Neural cell (in vitro differentiated cells): ENCODE measurements around the gene SH3GL2. TPM values are rescaled to one million over a fixed set of nuclear protein-coding genes. Genes with fewer than 3 reads are reported as not detected.

Experiments used
- H2AFZ ChIP-seq: fragments of 200-600, 300-800 bp; sonication (generic), shearing (Covaris generic); 2 replicates; pipeline ENCODE4 v1.6.0; 2014; ENCODE audit warnings: low read depth, mild to moderate bottlenecking, antibody characterized with exemption, low read length, moderate library complexity
- H3F3A ChIP-seq: fragments of 200-600 bp; shearing (Covaris generic); 2 replicates; pipeline ENCODE4 v1.6.1; 2016; ENCODE audit warnings: mild to moderate bottlenecking, moderate library complexity, mixed read lengths, antibody characterized with exemption, low read length; ENCODE audit not compliant: insufficient read depth, poor library complexity, severe bottlenecking
- H3K27ac ChIP-seq: fragments of 200-600, 300-800 bp; sonication (generic), shearing (Covaris generic); 2 replicates; pipeline ENCODE4 v1.5.1; 2014; ENCODE audit warnings: mild to moderate bottlenecking, low read length, moderate library complexity
- H3K27me3 ChIP-seq: fragments of 300-800, 200-600 bp; sonication (generic), shearing (Covaris generic); 2 replicates; pipeline ENCODE4 v1.6.0; 2014; ENCODE audit warnings: mild to moderate bottlenecking, low read depth, low read length, moderate library complexity; ENCODE audit not compliant: insufficient read depth
- H3K36me3 ChIP-seq: fragments of 300-800, 200-600 bp; sonication (generic), shearing (Covaris generic); 2 replicates; pipeline ENCODE4 v1.5.1; 2014; ENCODE audit warnings: mild to moderate bottlenecking, antibody characterized with exemption, low read length, moderate library complexity; ENCODE audit not compliant: insufficient read depth
- H3K4me2 ChIP-seq: fragments of 300-800, 200-600 bp; sonication (generic), shearing (Covaris generic); 2 replicates; pipeline ENCODE4 v1.6.0; 2014; ENCODE audit warnings: mild to moderate bottlenecking, low read length
- H3K4me3 ChIP-seq: fragments of 300-800, 200-600 bp; sonication (generic), shearing (Covaris generic); 2 replicates; pipeline ENCODE4 v1.5.1; 2014; ENCODE audit warnings: mild to moderate bottlenecking, low read length, moderate library complexity
- H3K79me2 ChIP-seq: fragments of 200-600 bp; shearing (Covaris generic); replicated peaks from 2 replicates; pipeline ENCODE4 v1.6.0; 2014; ENCODE audit warnings: mild to moderate bottlenecking, low read length, moderate library complexity; ENCODE audit not compliant: insufficient read depth
- H3K9ac ChIP-seq: fragments of 300-800, 200-600 bp; sonication (generic), shearing (Covaris generic); 2 replicates; pipeline ENCODE4 v1.6.1; 2016; ENCODE audit warnings: mild to moderate bottlenecking, low read length, mixed read lengths
- H3K9me2 ChIP-seq: fragments of 200-600 bp; shearing (Covaris generic); 2 replicates; pipeline ENCODE4 v1.6.1; 2016; ENCODE audit warnings: mild to moderate bottlenecking, low read length, mixed read lengths; ENCODE audit not compliant: insufficient read depth
- H3K9me3 ChIP-seq: fragments of 200-600, 300-800 bp; sonication (generic), shearing (Covaris generic); 2 replicates; pipeline ENCODE4 v1.6.1; 2016; ENCODE audit warnings: mild to moderate bottlenecking, mixed run types, low read length, moderate library complexity, mixed read lengths
- H4K20me1 ChIP-seq: fragments of 200-600 bp; shearing (Covaris generic); 2 replicates; pipeline ENCODE4 v1.6.1; 2016; ENCODE audit warnings: mild to moderate bottlenecking, mixed run types; ENCODE audit not compliant: insufficient read depth
- CTCF ChIP-seq: fragments of 450-650 bp; IDR thresholded peaks from 2 replicates; pipeline ENCODE4 v1.5.1; 2014; ENCODE audit warnings: antibody characterized with exemption, mild to moderate bottlenecking, moderate library complexity; ENCODE audit not compliant: poor library complexity, severe bottlenecking
- EP300 ChIP-seq: fragments of 450-650 bp; conservative IDR thresholded peaks from 2 replicates; pipeline ENCODE4 v1.6.1; 2014; ENCODE audit warnings: antibody characterized with exemption, mild to moderate bottlenecking, moderate library complexity; ENCODE audit not compliant: poor library complexity, severe bottlenecking
- EZH2 ChIP-seq: fragments of 200-600, 300-800 bp; shearing (Covaris generic), sonication (generic); IDR thresholded peaks from 2 replicates; pipeline ENCODE4 v1.6.1; 2014; ENCODE audit warnings: antibody characterized with exemption, low read length, borderline replicate concordance, mild to moderate bottlenecking; ENCODE audit not compliant: insufficient read depth, poor library complexity, severe bottlenecking
- MXI1 ChIP-seq: fragments of 450-650 bp; conservative IDR thresholded peaks from 2 replicates; pipeline ENCODE4 v1.6.1; 2014; ENCODE audit warnings: antibody characterized with exemption, mild to moderate bottlenecking; ENCODE audit not compliant: poor library complexity, severe bottlenecking
- POLR2AphosphoS5 ChIP-seq: IDR thresholded peaks from 2 replicates; pipeline ENCODE4 v1.6.1; 2012
- RAD21 ChIP-seq: fragments of 450-650 bp; conservative IDR thresholded peaks from 2 replicates; pipeline ENCODE4 v1.6.1; 2014; ENCODE audit warnings: antibody characterized with exemption, mild to moderate bottlenecking, moderate library complexity
- REST ChIP-seq: IDR thresholded peaks from 2 replicates; pipeline ENCODE4 v1.6.1; 2012; ENCODE audit warnings: borderline replicate concordance
- SMC3 ChIP-seq: fragments of 450-650 bp; conservative IDR thresholded peaks from 2 replicates; pipeline ENCODE4 v1.6.1; 2014; ENCODE audit warnings: antibody characterized with exemption, mild to moderate bottlenecking, moderate library complexity; ENCODE audit not compliant: poor library complexity
- TAF1 ChIP-seq: IDR thresholded peaks from 2 replicates; pipeline ENCODE4 v1.6.1; 2012; ENCODE audit warnings: low read depth
- polyA plus RNA-seq: library from polyadenylated mRNA; depleted of rRNA; stranded (reverse); fragments of >200 nt; gene quantifications from 2 replicates; pipeline ENCODE4 v1.2.3, GENCODE V29; 2014

The SH3GL2 gene
- polyA plus RNA-seq, 1 donor from 2014 or later = 13.5 TPM

- TF ChIP-seq EZH2 (no peak), TAF1 (no peak), POLR2AphosphoS5 (no peak), SMC3 (no peak), MXI1 (no peak), EP300 (no peak), REST (no peak), RAD21 (no peak)
Observed at GRCh38 chr9:17635115-17635890, 56.4 kb downstream of the SH3GL2 start.

GRCh38 chr9:17636349-17636748 lies 57.5 kb downstream of the SH3GL2 start:
- TF ChIP-seq REST (no peak), POLR2AphosphoS5 (no peak), RAD21 (no peak), TAF1 (no peak), MXI1 (no peak), CTCF (no peak), SMC3 (no peak), EZH2 (no peak), EP300 (no peak)
- H3K9ac ChIP-seq = no peak overlapping the region
- no peak overlapping the region for H3K4me2 ChIP-seq
- no peaks in the 10 kb centered on the region for H3F3A ChIP-seq
- no peak overlapping the region for H2AFZ ChIP-seq
- H3K27me3 ChIP-seq = no peaks in the 10 kb centered on the region
- H3K9me2 ChIP-seq = no peaks in the 10 kb centered on the region
- H3K4me3 ChIP-seq = no peak overlapping the region
- no peak overlapping the region for H3K27ac ChIP-seq
- no peaks in the 10 kb centered on the region for H4K20me1 ChIP-seq
- H3K36me3 ChIP-seq = no peaks in the 10 kb centered on the region
- no peaks in the 10 kb centered on the region for H3K79me2 ChIP-seq
- no peaks in the 10 kb centered on the region for H3K9me3 ChIP-seq

More at GRCh38 chr9:17635115-17635890, 56.4 kb downstream of the SH3GL2 start:
- Histone ChIP-seq H4K20me1 (no peaks in the 10 kb centered on the region), H3K36me3 (no peaks in the 10 kb centered on the region), H3K79me2 (no peaks in the 10 kb centered on the region), H3K4me3 (no peak overlapping the region), H3K9ac (no peak overlapping the region), H3K27me3 (no peaks in the 10 kb centered on the region), H2AFZ (no peak overlapping the region), H3K27ac (no peak overlapping the region), H3K9me3 (no peaks in the 10 kb centered on the region), H3K4me2 (no peak overlapping the region), H3F3A (no peaks in the 10 kb centered on the region), H3K9me2 (no peaks in the 10 kb centered on the region)
